K562 (cell line): ENCODE measurements around the gene HEY2. TPM values are rescaled to one million over a fixed set of nuclear protein-coding genes. Genes with fewer than 3 reads are reported as not detected.

Experiments
- ARID2 ChIP-seq: fragments of 450-650 bp; IDR thresholded peaks from 2 replicates; pipeline ENCODE4 v1.6.1; 2017; ENCODE audit warnings: antibody characterized with exemption, mild to moderate bottlenecking
- CC2D1A ChIP-seq: fragments of 450-650 bp; IDR thresholded peaks from 2 replicates; pipeline ENCODE4 v1.6.1; 2017; ENCODE audit warnings: mild to moderate bottlenecking
- E2F3 ChIP-seq: fragments of 250-450 bp; sonication (Bioruptor Pico); IDR thresholded peaks from 2 replicates; pipeline ENCODE4 v1.4.0; 2020; ENCODE audit warnings: mild to moderate bottlenecking
- FIP1L1 ChIP-seq: fragments of 200-400 bp; formaldehyde crosslinking; IDR thresholded peaks from 2 replicates; pipeline ENCODE4 v1.6.1; 2018; ENCODE audit warnings: mild to moderate bottlenecking, low read depth, low read length; ENCODE audit not compliant: poor library complexity, severe bottlenecking
- ID3 ChIP-seq, 2 experiments: fragments of 250-450 bp in 1 of 2; fragments of 450-650 bp in 1 of 2; sonication (Bioruptor Pico) in 1 of 2; IDR thresholded peaks; 2 replicates each; pipeline versions ENCODE4 v1.6.1 to v1.8.0; 2016 to 2021; ENCODE audit warnings: mild to moderate bottlenecking in 2 of 2, moderate library complexity in 2 of 2, missing compliant biosample characterization in 1 of 2, missing genetic modification characterization in 1 of 2
- JUN ChIP-seq, 2 experiments: sonication (generic) in 1 of 2; formaldehyde crosslinking in 1 of 2; IDR thresholded peaks; 2 replicates each; pipeline versions ENCODE4 v1.6.1 to v1.8.0; 2012 to 2022; ENCODE audit warnings: borderline replicate concordance in 2 of 2, mild to moderate bottlenecking in 2 of 2, improper control_type of control experiment in 1 of 2, low read depth in 1 of 2, low read length in 1 of 2, missing genetic modification reagents in 1 of 2
- MEF2A ChIP-seq: IDR thresholded peaks from 2 replicates; pipeline ENCODE4 v1.6.1; 2011; ENCODE audit warnings: low read depth, mild to moderate bottlenecking, low read length, moderate library complexity; ENCODE audit not compliant: control insufficient read depth
- MXD1 ChIP-seq: fragments of 250-450 bp; sonication (Bioruptor Pico); IDR thresholded peaks from 2 replicates; pipeline ENCODE4 v1.8.0; 2021; ENCODE audit warnings: borderline replicate concordance, mild to moderate bottlenecking, moderate library complexity; ENCODE audit not compliant: poor library complexity, severe bottlenecking
- STAT5B ChIP-seq: fragments of 250-450 bp; sonication (Bioruptor Pico); IDR thresholded peaks from 2 replicates; pipeline ENCODE4 v1.8.0; 2021; ENCODE audit warnings: mild to moderate bottlenecking, inconsistent platforms
- TRIM24 ChIP-seq, 2 experiments: fragments of 450-650 bp; IDR thresholded peaks; 2 replicates each; pipeline ENCODE4 v1.6.1; 2016
- ZBTB40 ChIP-seq, 2 experiments: fragments of 450-650 bp in 1 of 2; sonication (generic) in 1 of 2; formaldehyde crosslinking in 1 of 2; IDR thresholded peaks; 2 replicates each; pipeline versions ENCODE4 v1.7.1 to v1.9.0; 2016 to 2022; ENCODE audit warnings: inconsistent platforms in 1 of 2, mild to moderate bottlenecking in 1 of 2, missing genetic modification reagents in 1 of 2
- ZNF146 ChIP-seq: IDR thresholded peaks from one replicate; pipeline ENCODE4 v1.6.1; 2018; ENCODE audit warnings: missing compliant biosample characterization; ENCODE audit not compliant: unreplicated experiment
- ZNF431 ChIP-seq: sonication (generic); formaldehyde crosslinking; IDR thresholded peaks from 2 replicates; pipeline ENCODE4 v1.8.0; 2022; ENCODE audit warnings: mild to moderate bottlenecking, missing genetic modification reagents
- polyA plus RNA-seq, 8 experiments: library from polyadenylated mRNA; depleted of rRNA in 4 of 8; stranded (reverse) in 5 of 8; unstranded in 3 of 8; fragments of >200 nt; fragmentation: Nextera tagmentation in 2 of 8; fragmentation: Illumina TruSeq in 1 of 8; extraction: Ambion mirVana in 2 of 8; extraction: Trizol in 1 of 8; gene quantifications; 2 replicates each; pipeline versions ENCODE4 v1.2.1 to v1.2.3, GENCODE V29; 2011 to 2014; ENCODE audit warnings: inconsistent platforms in 1 of 8, missing spikeins in 1 of 8
- total RNA-seq, 7 experiments: library from RNA; depleted of rRNA in 6 of 7; stranded (reverse); fragments of >200 nt in 6 of 7; fragmentation: Illumina TruSeq in 2 of 7; extraction: Trizol in 2 of 7; gene quantifications; 2 replicates each; pipeline versions ENCODE4 v1.2.1 to v1.2.3, GENCODE V29; 2011 to 2021; ENCODE audit warnings: low replicate concordance in 1 of 7

Gene HEY2
- total and polyA plus RNA-seq, 9 of the 15 experiments (the other 6 are each of a cell fraction or from before 2014, with no cell fraction given) = 0.03 to 0.07 (median 0.06) TPM; not detected in 5

- 0 out of 2 replicates have a peak, but pooled peaks have one; percentile 44 for TF ChIP-seq ZNF431 (CRISPR knock-in tag)
- TF ChIP-seq TRIM24 (IDR thresholded peaks at IDR 0.05) = peak; percentile 23 to 60; a peak in 1 of 4 replicates
- no peak for TF ChIP-seq MEF2A
- no peak for TF ChIP-seq FIP1L1
- no peak for TF ChIP-seq ZBTB40 (IDR thresholded peaks at IDR 0.05)
- TF ChIP-seq ZBTB40 (CRISPR knock-in tag; IDR thresholded peaks at IDR 0.05) = no peak
- no peak for TF ChIP-seq ARID2
- no peak for TF ChIP-seq STAT5B
- peak; percentile 9; the same call in 1 of the 2 replicates for TF ChIP-seq ID3 (CRISPR knock-in tag; IDR thresholded peaks at IDR 0.05)
- peak; percentile 82 for TF ChIP-seq ID3 (tag; IDR thresholded peaks at IDR 0.05)
- no peak for TF ChIP-seq CC2D1A
- peak; percentile 76; the same call in 1 of the 2 replicates for TF ChIP-seq E2F3
- peak; percentile 72; the same call in 1 of the 2 replicates for TF ChIP-seq JUN (IDR thresholded peaks at IDR 0.05; ENCODE audit: borderline replicate concordance, low read depth, low read length)
- TF ChIP-seq JUN (CRISPR knock-in tag; IDR thresholded peaks at IDR 0.05; ENCODE audit: borderline replicate concordance) = 0 out of 2 replicates have a peak, but pooled peaks have one; percentile 70
- no peak for TF ChIP-seq ZNF146 (CRISPR knock-in tag)
- no peak for TF ChIP-seq MXD1 (CRISPR knock-in tag)
Observed at GRCh38 chr6:125780540-125781313, 31.3 kb downstream of the HEY2 start (continued).
